HG02852 (cell line): ENCODE measurements around the gene EFNA4.

Source experiments
- ATAC-seq: cut with Tn5 transposase; IDR thresholded peaks from one replicate; pipeline ENCODE4 v1.9.1; 2021; ENCODE audit warnings: mild to moderate bottlenecking, moderate library complexity; ENCODE audit not compliant: unreplicated experiment

The EFNA4 gene

DNA sequence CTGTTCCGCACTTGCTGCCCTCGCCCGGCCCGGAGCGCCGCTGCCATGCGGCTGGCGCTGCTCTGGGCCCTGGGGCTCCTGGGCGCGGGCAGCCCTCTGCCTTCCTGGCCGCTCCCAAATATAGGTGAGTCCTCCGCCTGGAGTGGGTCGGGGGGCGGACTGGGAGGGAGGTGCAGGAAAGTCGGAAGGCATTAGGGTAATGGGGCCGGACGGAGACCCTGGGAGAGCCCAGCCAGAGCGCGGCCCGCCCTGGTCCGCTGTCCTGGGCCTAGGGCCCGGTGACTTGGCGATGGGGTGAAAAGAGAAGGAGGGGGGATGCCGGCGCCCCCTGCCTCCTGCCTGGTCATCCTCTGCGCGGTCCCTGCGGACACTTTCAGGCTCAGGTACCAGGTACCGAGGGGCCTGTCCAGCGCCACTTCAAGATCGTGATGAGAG lies 12.2 kb upstream of the EFNA4 start:
- ATAC-seq: peak; percentile 17

DNA sequence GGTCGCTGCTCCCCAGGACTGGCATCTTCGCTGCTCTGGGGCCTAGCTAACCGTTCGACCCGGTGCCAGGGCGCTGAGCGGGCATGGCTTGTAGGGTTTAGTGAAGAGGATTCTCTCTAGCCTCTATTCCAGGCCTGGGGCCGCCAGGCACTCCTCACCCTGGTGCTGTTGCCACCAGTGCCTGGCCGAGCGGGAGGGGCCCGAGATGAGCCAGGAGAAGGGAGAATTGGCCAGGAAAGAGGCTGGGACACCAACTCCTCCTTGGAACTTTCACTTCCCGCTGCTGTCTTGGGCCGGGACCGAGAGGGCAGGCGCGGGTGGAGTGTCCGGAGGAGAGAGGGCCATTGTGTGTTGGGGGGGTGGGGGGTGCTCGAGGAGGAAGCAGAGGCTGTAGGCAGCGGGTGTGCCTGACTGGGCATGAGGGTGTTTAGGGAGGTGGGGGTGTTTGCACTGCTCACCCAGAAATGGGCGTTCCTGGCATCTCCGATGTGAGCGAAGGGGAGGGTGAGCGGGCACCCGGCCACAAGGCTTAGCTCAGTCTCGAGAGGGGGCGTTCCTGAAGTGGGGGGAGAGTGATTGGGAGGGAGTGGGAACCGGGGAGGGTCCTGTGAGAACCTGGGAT lies 11.7 kb upstream of the EFNA4 start:
- peak; percentile 12 for ATAC-seq

DNA sequence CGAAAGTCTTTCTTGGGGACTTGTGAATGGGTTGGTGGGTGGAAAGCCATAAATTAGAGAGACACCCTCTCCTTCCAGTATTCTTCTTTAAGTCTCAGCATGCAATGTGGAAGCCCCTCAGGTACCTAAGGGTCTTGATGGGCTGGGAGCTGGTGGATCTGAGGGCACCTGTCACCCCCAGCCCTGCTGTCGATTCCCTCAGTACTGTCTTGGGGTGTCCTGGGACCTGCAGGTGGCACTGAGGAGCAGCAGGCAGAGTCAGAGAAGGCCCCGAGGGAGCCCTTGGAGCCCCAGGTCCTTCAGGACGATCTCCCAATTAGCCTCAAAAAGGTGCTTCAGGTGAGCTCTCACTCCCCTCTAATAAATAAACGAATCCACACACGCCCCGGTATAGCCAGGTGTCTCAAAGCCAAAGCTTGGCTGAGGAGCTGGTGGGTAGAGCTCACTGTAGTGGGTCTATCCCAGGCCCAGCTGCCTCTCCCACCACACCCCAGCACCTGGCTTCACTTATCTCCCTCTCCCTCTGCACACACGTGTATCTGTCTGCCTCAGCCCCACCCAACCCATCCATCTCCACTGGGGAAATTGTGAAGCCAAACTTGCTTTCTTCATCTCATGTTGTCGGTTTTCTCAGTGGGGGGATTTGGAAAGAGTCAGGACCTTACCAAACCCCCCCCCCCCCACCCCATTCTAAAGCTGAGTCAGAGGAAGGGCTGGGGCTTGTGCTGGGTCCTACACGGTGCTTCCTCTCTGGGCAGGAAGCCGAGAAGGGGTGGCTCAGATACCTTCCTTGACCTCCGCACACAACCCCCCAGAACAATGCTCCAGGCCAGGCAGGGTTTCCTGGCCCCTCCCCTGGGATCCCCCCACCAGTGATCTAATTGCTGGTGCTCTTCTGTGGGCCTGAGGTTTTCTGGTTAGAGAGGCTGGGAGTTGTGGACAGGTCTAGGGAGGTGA lies 10.8 kb upstream of the EFNA4 start:
- ATAC-seq: no peak

DNA sequence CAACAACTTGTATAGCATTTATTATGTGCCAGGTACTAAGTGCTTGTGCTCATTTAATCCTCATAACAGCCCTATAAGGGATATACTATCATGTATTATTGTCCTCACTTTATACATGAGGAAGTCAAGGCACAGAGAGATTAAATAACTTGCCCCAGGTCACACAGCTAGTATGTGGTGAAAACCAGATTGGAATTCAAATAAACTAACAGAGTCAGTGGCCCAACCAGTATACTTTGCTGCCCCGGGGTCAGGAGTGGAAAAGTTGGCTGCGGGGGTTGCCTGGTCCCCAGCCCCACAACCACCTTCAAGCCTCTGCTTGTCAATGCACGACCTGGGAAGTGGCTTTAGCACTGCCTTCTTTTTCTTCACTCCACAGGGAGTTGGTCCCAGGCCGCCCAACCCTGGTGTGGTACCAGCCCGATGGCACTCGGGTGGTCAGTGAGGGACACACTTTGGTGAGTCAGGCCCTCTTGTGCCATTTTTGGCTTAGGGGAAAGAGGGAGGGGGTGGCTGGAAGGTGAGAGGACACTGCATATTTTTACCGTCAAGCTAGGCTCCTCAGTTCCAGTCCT lies 9.9 kb upstream of the EFNA4 start:
- no peak for ATAC-seq

DNA sequence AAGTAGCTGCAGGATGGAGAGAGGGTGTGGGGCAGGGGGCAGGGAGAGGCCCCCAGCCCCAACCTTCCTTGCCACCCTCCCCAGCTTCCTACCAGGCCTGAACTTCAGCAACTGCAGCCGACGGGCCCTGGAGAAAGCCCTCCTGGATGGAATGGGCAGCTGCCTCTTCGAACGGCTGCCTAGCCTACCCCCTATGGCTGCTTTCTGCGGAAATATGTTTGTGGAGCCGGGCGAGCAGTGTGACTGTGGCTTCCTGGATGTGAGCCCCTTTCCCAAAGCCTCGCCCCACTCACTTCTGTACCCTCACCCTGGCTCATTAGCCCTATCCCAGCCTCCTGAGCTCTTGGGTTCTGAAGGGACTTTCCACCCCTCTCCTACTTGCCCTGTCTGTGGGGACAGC lies 6.4 kb upstream of the EFNA4 start:
- ATAC-seq: no peak

DNA sequence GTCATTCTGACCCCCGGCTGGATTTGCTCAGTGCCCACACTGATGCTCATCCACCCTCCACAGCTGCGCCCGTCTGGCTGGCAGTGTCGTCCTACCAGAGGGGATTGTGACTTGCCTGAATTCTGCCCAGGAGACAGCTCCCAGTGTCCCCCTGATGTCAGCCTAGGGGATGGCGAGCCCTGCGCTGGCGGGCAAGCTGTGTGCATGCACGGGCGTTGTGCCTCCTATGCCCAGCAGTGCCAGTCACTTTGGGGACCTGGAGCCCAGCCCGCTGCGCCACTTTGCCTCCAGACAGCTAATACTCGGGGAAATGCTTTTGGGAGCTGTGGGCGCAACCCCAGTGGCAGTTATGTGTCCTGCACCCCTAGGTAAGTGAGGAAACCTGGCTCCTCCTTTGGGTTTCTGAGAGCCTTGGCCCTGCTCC lies 5.7 kb upstream of the EFNA4 start:
- no peak for ATAC-seq

DNA sequence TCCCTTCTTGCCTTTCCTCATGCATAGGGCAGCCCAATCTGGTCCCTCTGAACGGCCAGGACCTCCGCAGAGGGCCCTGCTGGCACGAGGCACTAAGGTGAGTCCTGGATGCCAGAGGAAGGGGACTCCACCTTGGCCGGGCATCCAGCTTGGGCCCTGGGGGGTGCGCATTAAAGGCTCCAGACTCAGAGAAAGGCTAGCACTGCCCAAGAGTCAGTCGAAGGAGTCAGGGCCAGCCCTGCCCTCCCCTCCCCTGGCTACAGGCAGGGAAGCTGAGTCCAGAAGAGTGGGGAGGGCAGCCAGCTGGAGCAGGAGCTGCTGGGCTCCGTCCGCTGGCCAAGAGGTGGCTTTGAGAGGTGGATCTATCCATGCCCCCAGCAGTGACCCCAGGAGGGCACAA lies 2.8 kb upstream of the EFNA4 start:
- ATAC-seq: no peak

DNA sequence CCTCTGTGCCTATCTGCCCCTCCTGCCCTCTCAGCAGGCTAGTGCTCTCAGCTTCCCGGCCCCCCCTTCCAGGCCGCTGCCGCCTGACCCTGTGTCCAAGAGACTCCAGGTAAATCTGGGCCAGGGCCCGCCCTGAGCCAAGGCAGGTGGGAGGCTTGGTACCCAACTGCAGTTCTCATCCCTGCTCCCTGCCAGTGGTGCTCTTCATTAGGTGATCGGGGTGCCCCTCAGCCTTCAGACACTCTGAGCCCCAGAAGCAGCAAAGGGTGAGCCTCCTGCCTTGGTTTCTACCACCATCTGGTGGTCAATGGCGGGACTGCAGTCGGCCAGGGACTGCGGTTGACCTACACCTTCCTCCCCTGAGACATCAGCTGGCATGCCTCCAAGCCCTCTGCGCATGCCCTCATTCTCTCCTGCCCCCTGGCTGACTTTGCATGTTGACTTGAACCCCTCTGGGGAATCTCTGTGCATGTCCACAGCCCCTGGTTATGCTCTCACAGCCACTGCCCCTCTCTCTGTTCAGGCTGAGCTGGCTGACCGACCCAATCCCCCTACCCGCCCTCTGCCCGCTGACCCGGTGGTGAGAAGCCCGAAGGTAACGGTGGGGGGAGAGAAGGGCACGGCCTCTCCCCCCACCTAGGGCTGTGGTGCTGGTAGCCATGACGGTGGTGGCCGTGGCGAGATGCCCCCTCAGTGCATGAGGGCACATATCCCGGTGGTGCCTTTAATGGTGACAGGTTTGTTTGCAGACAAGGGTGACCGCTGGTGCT lies 2.0 kb upstream of the EFNA4 start:
- ATAC-seq: no peak

DNA sequence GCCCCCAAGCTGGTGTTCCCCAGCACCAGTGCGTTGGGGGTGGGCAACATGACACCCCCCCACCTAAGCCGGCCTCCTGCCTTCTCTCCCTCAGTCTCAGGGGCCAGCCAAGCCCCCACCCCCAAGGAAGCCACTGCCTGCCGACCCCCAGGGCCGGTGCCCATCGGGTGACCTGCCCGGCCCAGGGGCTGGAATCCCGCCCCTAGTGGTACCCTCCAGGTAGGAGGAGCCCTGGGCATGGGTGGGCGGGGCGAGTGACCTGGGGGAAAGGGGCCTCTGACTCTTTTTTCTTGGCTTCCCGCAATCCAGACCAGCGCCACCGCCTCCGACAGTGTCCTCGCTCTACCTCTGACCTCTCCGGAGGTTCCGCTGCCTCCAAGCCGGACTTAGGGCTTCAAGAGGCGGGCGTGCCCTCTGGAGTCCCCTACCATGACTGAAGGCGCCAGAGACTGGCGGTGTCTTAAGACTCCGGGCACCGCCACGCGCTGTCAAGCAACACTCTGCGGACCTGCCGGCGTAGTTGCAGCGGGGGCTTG lies 1.3 kb upstream of the EFNA4 start:
- no peak for ATAC-seq

DNA sequence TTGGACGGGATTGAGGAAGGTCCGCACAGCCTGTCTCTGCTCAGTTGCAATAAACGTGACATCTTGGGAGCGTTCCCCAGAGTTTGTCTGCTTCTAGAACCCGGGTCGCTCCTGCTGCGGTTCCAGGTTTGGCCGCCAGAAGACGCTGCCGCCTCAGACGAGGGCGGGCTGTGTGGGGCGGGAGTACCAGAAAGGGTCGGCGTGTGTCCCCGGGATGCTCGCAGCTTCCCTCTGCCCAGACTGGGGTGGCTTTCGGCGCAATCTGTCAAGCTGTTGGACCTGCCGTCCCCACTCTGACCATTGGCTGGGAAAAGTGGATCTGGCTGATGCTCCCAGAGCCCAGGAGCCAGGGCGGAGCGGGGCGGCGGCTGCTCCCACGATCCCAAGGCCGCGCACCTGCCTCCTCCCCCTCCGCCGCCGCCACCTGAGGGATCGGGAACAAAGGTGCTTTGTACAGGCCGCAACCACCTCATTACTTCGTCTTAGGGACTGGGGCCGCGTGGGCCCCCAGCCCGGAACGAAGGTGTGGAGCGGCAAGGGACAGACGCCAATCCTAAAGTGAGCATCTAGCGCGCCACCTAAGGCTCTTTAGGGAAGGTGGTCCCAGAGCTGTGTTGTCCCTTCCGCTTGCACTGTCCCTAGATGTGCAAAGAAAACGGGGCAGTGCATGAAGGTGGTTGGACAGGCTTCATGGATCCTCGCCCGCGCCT lies 683 bp upstream of the EFNA4 start:
- peak; percentile 13 for ATAC-seq

DNA sequence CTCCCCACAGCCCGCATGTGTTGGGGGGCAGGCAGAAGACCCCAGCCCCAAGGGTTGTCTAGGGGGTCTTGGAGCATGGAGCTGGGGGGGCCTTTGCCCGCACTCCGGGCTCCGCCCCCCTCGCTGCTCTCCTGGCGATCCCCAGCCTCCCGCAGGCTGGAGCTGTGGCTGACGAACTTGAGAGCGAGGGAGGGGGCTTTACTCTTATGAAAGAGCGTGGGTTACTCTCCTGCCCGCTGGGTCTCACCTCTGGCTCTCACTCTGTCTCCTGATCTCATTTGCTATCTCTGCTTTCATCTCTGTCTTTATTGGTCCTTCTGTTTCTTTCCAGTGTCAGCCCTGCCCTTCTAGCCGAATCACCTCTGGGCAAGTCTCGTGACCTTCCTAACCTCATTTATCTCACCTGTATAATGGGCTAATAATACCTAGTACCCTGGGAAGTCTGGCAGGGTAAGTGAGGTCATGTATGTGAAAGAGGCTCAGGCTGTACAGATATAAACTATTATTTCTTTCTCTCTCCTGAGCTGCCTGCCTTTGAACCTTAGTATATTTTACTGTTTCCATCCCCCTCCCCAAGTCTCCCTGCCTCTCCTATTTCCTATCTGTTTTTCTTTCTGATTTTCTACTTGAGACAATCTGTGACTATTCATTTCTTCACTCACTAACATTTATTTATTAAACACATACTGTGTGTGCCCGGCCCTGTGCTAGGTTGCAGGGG lies 731 bp downstream of the EFNA4 start:
- ATAC-seq: peak; percentile 9

DNA sequence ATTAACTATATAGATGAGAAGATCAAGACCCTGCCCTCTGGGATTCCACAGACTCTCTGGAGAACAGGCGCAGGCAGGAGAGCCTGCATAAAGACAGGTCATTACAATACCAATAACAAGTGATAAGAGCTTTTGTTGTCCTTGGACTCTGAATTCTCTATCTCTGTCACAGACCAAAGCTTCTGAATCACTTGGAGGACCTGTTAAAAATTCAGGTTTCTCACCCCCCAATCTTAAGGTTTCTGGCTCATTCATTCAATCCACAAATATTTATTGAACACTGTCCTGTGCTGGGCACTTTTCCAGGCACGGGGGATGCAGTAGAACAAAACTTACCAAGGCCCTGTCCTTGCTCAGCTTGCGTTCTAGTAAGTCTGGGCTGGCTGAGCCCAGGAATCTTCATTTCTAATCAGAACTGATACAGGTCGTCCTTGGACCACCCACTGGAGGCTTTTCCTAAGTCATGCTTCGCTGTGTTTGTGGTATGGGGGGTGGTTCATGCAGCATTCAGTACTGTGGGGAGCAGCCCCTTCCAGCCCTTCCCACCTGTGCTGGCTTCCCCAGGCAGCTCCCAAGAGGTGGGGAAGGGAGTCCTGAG lies 1.4 kb downstream of the EFNA4 start:
- no peak for ATAC-seq

DNA sequence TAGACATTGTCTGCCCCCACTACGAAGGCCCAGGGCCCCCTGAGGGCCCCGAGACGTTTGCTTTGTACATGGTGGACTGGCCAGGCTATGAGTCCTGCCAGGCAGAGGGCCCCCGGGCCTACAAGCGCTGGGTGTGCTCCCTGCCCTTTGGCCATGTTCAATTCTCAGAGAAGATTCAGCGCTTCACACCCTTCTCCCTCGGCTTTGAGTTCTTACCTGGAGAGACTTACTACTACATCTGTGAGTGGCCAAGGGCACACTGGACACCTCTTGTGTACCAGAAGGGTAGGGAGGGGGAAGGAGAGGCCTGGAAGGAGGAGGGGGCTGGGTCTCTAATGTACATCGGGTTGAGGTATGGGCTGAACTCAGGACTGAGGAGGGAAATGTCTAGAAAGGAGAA lies 3.2 kb downstream of the EFNA4 start:
- ATAC-seq: no peak

DNA sequence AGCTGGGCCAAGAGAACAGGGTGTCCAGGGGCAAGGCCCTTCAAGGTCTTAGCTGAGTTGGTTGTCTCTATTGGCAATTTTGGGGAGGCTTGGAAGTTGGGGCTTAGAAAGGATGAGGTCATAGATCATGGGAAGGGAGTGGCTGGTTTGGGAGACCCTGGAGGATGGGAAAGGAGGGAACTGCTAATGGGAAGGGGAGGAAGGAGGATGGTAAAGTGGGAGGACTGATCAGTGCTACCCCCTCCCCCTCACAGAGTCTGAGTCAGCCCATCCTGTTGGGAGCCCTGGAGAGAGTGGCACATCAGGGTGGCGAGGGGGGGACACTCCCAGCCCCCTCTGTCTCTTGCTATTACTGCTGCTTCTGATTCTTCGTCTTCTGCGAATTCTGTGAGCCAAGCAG lies 5.1 kb downstream of the EFNA4 start:
- no peak for ATAC-seq

DNA sequence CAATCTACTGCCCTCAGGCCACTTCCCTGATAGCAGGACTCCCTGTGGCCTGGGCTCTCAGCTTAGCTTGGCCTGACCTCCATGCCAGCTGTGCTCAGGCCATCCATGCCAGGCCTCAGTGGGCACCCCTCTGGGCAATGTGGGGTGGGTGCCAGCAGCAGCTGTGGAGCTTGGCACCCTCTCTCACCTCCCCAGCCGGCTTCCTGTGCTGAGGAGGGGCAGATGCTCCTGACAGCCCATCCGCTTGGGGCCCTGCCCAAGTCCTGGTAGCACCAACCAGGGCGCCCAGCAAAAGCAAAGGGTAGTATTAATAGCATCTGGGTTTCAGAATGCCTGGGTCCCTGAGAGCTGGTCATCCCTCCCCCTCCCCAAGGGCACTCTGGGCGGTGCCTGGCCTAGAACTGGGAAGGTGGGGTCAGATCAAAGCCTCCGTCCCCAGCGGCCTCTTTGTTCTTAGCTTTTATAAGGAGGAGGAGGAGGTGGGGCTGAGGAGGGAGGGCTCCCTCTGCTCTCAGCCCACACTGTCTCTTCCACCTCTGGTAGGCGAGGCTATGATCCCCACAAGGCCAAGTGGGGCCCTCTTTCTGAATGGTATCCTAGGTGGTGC lies 6.1 kb downstream of the EFNA4 start:
- ATAC-seq: no peak

DNA sequence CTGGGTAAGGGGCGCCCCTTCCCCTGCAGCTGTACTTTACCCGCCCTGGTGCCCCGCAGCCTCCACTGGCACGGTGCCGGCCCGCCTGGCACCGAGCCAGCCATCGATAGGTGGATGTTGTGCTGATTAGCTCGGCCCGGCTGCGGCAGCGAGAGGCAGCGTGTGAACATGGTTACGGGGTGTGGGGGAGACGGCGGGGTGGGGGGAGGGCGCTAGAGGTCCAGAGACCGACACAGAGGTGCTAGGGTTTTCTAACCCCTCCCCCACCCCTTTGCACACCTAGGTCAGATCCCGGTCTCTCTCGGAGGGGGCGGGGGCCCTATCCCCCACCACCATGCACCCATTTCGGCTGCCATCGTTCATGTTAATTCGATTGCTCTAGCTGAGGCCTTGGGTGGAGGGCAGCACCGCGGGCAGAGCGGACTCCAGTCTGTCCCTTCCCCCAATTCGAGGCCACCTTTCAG lies 6.7 kb downstream of the EFNA4 start:
- ATAC-seq: no peak

DNA sequence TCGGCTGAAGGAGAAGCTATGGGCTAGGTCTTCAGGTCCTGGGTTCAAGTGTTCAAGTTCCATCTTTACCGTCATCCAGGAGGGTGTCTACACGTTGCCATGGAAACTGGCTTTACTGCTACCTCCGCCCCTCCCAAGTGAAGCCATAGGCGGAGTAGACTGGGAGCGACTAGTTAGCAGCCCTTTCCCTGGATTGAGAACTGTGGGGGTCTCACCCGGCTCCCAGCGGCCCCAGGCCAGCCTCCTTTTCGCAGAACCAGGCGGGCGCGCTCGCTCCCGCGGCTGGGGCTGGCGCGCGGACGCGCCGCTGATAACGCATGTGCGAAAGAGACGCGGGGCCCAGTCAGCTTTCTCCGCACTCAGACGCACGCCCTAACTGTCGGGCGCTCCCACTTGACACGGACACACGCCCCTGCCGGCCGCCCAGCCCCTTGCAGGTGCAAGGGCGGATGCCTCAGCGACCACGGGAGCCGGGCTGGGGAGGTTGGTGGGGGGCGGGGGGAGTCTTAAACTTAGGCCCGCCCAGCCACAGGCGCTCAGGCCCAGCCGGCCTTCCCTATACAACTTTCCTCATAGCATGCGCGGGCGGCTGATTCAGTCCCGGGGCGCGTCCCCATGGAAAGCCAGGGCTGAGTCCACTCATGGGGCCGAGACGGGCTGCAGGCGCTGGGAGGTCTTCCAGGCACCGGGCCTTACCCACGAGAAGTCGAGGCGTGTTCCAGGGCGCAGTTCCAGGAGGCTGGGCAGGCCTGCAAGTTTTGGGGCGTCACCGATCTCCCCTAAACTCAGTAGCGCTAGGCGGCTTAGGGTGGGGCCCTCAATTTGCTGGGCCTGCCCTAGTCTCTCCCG lies 7.4 kb downstream of the EFNA4 start:
- no peak for ATAC-seq

DNA sequence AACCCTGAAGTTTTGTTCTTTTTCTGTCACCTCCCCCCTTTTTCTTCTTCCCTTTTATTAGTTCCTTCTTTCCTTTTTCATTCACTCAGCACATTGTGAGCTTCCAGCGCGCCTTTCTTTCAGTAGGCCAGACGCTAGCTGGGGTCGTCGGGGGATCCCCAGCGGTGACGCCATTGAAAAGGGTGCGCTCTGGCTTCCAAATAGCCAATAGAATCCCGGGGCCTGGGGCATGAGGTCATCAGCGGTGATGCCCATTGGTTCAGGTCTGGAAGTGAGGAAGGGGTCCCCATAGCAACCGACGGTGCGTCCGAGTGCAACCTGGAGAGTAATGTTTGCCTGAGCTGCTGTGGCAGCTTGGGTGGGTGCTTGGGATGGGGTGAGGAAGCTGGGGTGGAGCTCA lies 8.2 kb downstream of the EFNA4 start:
- ATAC-seq: no peak
